GM10266 (cell line): Measurements from ENCODE around the gene NCAM1.

Experiments
- DNase-seq: peaks from one replicate; pipeline ENCODE4 v3.0.0; 2012; ENCODE audit errors: extremely low spot score
- CTCF ChIP-seq: IDR thresholded peaks from 2 replicates; pipeline ENCODE4 v1.5.1; 2012; ENCODE audit warnings: mild to moderate bottlenecking, low read depth; ENCODE audit not compliant: control insufficient read depth, insufficient read depth; ENCODE audit errors: missing control alignments

Gene NCAM1

GRCh38 chr11:113166280-113166679 is 205.1 kb downstream of the NCAM1 start:
- TF ChIP-seq CTCF: no peak
- no peak for DNase-seq

- TF ChIP-seq CTCF: no peak
- DNase-seq: no peak
Observed at GRCh38 chr11:113167599-113167998, 206.4 kb downstream of the NCAM1 start.

GRCh38 chr11:113168354-113169342 is 207.4 kb downstream of the NCAM1 start:
- DNase-seq: no peak
- TF ChIP-seq CTCF: no peak

GRCh38 chr11:113172382-113172951 is 211.2 kb downstream of the NCAM1 start:
- DNase-seq: no peak
- no peak for TF ChIP-seq CTCF

GRCh38 chr11:113173126-113173525 is 211.9 kb downstream of the NCAM1 start:
- no peak for TF ChIP-seq CTCF
- DNase-seq: no peak

- TF ChIP-seq CTCF: no peak
- DNase-seq: no peak
Observed at GRCh38 chr11:113174882-113175281, 213.7 kb downstream of the NCAM1 start.
